NB4 (cell line): ENCODE data around the gene SLC12A1.

Experiments used
- DNase-seq: peaks from one replicate; pipeline ENCODE4 v3.0.0; 2010; ENCODE audit warnings: low read depth
- H3K4me3 ChIP-seq: one replicate; pipeline ENCODE4 v1.5.1; 2011; ENCODE audit warnings: mild to moderate bottlenecking, low read depth, low read length, moderate library complexity
- MYC ChIP-seq: IDR thresholded peaks from 2 replicates; pipeline ENCODE4 v1.6.1; 2011; ENCODE audit warnings: low read depth, low read length
- POLR2A ChIP-seq: IDR thresholded peaks from 2 replicates; pipeline ENCODE4 v1.6.1; 2011; ENCODE audit warnings: mild to moderate bottlenecking; ENCODE audit not compliant: insufficient read length; ENCODE audit errors: extremely low read depth
- TF ChIP-seq, protein P1 (sequence below): IDR thresholded peaks from 2 replicates; pipeline ENCODE4 v1.6.1; 2011; ENCODE audit warnings: low read depth, low read length
- TF ChIP-seq, protein P2 (sequence below): IDR thresholded peaks from one replicate; pipeline ENCODE4 v1.5.1; 2012; ENCODE audit warnings: low read depth, low read length

Gene SLC12A1

DNA sequence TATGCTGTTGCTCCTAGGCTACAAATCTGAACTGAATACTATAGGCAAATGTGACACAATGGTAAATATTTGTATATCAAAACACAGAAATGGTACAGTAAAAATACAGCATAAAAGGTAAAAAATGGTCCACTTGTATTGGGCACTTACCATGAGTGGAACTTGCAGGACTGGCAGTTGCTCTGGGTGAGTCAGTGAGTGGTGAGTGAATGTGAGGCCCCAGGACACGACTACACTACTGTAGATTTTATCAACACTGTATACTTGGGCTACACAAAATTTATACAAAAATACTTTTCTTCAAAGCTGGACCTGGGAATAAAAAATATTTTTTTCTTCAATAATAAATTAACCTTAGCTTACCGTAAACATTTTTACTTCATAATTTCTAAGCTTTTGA, 83.5 kb downstream of the SLC12A1 start:
- H3K4me3 ChIP-seq, result no peak overlapping the region
- DNase-seq, result no peak
- TF ChIP-seq, protein P1, sequence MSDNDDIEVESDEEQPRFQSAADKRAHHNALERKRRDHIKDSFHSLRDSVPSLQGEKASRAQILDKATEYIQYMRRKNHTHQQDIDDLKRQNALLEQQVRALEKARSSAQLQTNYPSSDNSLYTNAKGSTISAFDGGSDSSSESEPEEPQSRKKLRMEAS, result no peak
- TF ChIP-seq, protein P2, sequence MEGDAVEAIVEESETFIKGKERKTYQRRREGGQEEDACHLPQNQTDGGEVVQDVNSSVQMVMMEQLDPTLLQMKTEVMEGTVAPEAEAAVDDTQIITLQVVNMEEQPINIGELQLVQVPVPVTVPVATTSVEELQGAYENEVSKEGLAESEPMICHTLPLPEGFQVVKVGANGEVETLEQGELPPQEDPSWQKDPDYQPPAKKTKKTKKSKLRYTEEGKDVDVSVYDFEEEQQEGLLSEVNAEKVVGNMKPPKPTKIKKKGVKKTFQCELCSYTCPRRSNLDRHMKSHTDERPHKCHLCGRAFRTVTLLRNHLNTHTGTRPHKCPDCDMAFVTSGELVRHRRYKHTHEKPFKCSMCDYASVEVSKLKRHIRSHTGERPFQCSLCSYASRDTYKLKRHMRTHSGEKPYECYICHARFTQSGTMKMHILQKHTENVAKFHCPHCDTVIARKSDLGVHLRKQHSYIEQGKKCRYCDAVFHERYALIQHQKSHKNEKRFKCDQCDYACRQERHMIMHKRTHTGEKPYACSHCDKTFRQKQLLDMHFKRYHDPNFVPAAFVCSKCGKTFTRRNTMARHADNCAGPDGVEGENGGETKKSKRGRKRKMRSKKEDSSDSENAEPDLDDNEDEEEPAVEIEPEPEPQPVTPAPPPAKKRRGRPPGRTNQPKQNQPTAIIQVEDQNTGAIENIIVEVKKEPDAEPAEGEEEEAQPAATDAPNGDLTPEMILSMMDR, result no peak
- TF ChIP-seq MYC (no peak), POLR2A (no peak)

DNA sequence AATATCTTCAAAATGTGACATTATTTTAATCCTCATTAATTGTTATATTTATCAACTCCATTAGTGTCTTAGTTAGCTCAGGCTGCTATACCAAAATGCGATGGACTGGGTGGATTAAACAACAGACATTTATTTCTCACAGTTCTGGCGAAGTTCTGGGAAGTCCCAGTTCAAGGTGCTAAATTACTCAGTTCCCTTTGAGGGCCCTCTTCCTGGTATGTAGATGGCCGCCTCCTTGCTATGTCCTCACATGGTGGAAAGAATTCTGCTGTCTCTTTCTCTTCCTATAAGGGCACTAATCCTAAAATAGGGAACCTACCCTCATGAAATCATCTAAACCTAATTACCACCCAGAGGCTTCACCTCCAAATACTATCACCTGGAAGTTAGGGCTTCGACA, 86.4 kb downstream of the SLC12A1 start:
- DNase-seq, result no peak
- no peak overlapping the region for H3K4me3 ChIP-seq
- TF ChIP-seq POLR2A (no peak), MYC (no peak)
- TF ChIP-seq, protein P2, result no peak
- TF ChIP-seq, protein P1, result no peak

DNA sequence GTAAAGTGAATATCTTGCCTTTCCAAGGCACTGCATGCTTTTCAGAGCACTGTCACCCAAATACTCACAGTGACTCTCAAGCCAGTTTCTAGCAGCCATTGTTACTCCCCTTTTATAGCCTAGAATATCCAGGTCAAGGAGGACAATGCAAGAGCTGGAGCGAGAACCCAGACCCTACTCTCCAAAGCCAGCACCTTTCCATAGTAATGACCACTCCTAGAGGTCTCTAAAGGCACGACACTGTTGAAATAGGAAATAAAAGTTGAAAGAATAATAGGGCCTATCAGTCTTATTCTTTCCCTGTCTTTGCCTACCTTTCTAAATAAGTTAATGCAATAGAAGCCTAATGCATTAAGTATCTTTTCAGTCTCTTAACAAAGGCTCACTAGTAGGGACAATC, 91.6 kb downstream of the SLC12A1 start:
- no peak overlapping the region for H3K4me3 ChIP-seq
- TF ChIP-seq, protein P1, result no peak
- TF ChIP-seq, protein P2, result no peak
- no peak for TF ChIP-seq POLR2A
- TF ChIP-seq MYC, result no peak
- DNase-seq, result no peak

DNA sequence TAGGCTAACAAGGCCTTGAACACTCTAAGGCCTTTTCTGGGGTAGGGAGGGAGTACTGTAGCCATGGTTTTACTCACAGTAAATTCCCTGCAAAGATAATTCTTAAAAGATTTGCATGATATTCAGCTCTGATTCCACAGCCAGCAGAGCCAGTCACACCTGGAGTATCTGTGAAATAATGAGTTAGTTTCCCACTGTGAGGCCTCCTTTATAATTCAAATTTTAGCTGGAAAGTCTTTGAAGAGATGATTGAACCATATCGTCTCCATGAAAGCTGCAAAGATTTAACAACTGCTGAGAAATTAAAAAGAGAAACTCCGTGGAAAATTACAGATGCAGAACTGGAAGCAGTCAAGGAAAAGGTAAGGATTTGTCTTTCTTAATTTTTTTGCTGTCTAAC, 92.8 kb downstream of the SLC12A1 start:
- H3K4me3 ChIP-seq, result no peak overlapping the region
- TF ChIP-seq POLR2A (no peak), MYC (no peak)
- TF ChIP-seq, protein P1, result no peak
- TF ChIP-seq, protein P2, result no peak

DNA sequence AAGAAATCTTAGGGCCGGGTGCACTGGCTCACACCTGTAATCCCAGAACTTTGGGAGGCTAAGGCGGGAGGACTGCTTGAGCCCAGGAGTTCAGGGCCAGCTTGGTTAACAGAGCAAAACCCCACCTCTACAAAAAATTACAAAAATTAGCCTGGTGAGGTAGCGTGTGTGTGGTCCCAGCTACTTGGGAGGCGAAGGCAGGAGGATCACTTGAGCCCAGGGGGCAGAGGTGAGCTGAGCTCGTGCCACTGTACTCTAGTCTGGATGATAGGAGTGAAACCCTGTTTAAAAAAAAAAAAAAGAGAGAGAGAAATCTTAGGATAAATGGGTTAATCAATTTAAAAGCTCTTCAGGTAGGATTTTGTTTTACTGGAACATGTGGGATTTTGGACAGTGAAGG, 93.9 kb downstream of the SLC12A1 start:
- DNase-seq, result no peak
- TF ChIP-seq, protein P1, result no peak
- TF ChIP-seq MYC (no peak), POLR2A (no peak)
- TF ChIP-seq, protein P2, result no peak
- no peak overlapping the region for H3K4me3 ChIP-seq

More for the DNA sequence above, 92.8 kb downstream of the SLC12A1 start:
- DNase-seq, result no peak
